Stimulated activated CD8-positive, alpha-beta memory T cell treated with anti-CD3 and anti-CD28 coated beads, Interleukin-4, amount 100 ng/mL, for 4 hours (primary cell): ENCODE measurements around the gene SEMA5A.

ENCODE experiments used
- DNase-seq, 2 donors: peaks; one replicate each; pipeline ENCODE4 v3.0.0-alpha.2; 2020; ENCODE audit warnings: low read depth in 2 of 2, low spot score in 1 of 2

Gene SEMA5A

DNA sequence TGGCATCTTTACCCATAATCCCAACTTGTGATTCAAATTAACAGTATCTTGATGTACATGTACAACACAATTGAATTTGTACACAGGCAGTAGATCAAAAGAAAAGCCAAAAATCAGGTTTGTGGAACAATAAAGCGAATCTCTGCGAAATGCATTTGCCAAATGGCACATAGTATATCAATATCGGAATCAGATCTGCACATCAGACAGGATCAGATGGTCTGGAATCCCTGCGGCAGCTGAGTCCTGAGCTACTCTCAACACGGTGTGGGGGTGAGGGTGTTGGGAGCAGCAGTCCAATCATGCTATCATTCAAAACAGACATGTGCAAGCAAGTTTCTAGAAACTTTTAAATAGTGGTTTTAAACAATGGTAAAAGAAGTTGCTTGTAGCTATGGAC is 358.3 kb downstream of the SEMA5A start:
- DNase-seq: no peak

DNA sequence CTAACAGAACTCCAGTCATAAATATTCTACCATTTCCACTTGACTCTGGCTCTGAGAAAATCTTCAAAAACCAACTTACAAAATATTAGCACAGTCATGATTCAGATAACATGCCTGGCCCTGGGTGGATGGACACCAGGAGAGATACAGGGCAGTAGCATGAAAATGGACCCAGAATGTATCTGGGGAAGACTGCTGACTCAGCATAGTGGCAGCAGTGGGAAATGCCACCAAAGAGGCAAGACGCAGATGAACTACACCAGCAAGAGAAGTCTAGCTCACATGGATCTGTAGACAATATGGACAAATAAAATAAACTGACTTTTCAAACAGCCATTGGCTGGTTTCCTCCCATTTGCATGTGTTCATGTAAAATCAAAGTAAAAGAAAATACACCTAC is 359.8 kb downstream of the SEMA5A start:
- DNase-seq: no peak

DNA sequence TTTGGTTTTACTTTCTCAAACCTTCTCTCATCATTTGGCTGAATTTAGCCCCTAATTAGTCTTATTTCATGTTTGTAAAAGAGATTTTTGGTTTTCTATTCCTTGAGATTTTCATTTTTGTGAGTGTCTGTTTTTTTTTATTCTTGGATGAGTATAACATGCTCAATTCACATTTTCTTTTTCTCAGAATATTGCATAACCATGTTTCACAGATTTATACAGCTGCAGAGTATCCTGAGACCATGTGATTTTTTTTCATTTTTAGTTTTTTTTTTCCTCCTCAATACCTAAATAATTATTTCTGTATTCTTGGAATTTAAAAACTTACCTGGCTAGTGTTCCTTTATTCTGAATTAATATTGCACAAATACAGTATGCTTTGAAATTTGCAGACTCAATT is 361.9 kb downstream of the SEMA5A start:
- DNase-seq: no peak

DNA sequence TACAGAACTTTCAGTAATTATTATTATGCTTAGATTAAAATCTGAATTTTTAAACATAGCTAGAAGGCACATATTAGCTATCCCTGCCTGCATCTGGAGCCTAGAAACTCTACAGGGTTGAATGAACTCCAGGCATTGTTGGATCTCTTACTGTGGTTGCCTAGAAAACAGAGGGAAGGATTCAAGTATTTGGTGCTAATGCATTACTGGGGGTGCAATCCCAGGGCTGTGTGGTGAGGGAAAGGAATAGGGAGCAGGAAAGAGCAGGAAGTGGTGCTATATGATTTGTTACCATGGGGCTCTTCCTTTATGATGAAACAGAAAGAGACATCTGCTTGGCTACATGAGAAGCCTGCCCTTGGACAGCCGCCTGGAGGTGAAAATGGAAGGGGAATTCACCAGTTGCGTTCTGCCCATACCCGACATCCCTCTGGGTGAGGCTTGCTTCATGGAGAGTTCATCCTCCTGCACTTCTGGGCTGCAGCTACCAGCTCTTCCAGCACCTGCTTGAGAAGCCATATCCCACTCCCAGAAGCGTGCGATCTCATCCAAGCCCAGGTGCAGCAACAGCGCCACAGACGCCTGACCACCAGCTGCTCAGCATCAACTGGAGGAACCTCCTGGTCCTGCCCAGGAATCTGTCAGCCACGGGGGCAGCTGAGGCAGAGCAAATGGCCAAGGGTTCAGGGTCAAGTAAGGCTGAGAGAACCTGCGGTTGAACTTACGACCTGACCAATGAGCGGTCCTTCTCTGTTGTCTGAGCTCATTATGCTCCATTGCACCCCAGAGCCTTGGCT is 362.8 kb downstream of the SEMA5A start:
- DNase-seq: no peak

DNA sequence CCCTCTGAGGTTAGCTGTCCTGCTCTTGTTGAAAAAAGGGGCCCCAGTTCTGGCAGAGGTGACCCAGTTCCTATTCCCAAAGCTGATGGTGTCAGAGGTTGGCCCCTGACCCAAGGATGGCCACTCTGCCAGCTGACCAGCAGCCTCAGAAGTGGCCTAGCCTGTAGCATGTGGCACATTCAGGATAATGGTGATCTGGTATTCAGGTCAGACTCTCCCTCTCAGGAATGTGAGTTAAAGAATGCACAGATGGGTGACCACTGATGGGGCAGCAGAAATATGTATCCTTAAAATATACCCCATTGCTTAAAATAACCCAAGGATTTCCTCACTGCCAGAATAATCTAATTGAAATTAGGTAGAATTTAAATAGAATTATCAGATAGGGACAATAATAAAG is 369.2 kb downstream of the SEMA5A start:
- DNase-seq: no peak

DNA sequence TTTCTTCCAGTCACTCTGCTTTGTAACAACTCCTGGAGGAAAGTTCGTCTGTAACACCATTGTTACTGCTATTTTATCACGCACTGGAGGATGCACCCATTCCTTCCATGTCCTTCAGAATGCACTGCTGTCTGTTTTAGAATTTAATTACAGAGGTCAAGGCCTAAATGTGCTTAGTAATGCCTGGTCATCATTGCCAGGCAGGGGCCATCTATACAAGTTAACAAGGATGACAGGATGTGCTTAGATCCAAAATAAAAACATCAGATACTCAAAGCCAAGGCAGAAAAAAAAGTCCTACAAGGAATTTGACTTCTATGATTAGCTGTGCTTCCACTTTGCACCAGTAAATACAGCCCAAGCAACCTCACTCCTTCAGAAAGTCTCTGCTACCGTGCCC is 371.4 kb downstream of the SEMA5A start:
- no peak for DNase-seq

DNA sequence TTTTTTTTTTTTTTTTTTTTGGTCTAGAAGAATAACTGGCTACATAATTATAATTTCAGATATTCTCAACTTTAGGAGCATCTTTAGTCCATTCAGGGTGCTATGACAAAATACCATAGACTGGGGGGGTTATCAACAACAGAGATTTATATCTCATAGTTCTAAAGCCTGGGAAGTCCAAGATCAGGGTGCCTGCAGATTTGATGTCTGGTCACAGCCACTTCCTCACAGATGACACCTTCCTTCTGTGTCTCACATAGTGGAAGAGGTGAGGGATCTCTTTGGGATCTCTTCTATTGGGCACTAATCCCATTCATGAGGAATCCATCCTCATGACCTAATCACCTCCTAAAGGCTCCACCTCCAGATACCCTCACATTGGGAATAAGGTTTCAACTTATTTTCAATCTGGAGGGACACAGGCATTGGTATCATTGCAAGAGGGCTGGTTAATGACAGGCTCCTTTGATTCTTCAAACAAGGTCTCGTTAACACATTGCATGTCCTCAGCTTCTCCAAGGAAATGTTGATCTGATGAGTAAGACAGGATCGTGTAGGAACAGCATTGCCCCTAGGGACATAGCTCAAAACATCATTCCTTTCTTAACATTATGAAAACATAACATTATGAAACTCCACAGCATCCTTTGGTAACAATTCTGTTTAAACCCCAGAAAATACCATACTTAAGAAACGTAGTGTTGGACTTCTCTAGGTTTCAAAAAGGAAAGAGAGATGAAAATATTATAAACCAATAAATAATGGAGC is 372.4 kb downstream of the SEMA5A start:
- DNase-seq: no peak

DNA sequence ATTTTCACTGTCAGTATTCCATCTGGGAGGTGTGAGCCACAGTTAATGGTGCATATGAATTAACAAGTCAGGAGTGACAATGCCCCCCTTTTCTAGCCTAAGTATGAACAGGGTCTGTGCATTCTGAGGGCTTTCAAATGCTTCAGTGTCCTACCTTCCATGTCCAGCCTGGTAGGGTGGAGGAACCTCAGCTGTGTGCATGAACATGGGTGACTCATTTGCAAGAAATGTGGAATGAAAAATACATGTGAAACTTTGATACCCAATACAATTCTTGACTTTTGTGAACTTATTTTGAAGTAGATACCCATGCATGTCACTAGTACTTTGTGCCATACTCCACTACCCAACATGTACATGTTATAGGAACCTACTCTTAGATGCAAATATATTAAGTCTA is 375.8 kb downstream of the SEMA5A start:
- DNase-seq: no peak

DNA sequence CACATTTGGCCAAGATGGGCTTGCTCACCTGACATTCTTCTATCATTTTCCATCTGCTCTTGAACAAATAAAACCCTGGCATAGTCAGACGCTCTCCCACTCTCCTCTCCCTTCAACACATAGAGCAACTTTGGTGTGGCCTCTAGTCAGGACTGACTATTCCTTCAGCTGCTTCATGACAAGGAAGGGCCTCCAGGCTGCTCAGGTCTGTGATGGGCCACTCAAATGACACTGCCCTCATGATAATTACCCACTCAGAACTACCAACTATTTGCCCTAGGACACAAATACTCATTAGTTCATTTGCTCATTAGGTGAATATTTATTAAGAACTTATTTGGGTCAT is 376.3 kb downstream of the SEMA5A start:
- no peak for DNase-seq

DNA sequence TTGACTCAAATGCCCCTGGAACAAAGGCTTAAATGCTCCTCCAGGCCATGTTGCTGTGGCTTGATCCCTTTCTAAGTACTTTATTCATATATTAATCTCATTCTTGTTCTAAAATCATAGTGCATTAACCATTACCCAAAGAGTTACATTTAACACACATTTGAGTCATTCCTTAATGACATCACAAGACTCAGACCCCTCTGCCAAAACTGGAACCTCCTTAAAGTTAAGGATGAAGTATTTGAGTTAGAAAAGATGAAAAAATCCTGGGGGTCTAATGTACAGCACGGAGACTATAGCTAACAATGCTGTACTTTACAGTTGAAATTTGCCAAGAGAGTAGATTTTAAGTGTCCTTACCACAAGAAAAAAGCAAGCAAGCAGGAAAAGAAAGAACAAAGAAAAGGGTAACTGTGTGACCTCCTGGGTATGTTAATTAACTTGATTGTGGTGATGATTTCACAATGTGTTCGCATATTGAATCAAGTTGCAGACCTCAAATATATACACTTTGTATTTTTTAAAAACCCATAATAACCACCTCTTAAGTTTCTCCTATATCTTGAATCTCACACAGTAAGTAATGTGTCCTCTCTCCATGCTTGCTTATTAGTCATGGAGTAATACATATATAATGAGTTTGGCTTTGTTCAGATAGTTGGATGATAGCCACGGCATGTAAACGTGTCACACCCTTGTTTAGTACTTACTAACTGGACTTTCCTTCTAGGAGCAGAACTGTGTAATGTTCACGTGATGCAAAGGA is 376.9 kb downstream of the SEMA5A start:
- no peak for DNase-seq

DNA sequence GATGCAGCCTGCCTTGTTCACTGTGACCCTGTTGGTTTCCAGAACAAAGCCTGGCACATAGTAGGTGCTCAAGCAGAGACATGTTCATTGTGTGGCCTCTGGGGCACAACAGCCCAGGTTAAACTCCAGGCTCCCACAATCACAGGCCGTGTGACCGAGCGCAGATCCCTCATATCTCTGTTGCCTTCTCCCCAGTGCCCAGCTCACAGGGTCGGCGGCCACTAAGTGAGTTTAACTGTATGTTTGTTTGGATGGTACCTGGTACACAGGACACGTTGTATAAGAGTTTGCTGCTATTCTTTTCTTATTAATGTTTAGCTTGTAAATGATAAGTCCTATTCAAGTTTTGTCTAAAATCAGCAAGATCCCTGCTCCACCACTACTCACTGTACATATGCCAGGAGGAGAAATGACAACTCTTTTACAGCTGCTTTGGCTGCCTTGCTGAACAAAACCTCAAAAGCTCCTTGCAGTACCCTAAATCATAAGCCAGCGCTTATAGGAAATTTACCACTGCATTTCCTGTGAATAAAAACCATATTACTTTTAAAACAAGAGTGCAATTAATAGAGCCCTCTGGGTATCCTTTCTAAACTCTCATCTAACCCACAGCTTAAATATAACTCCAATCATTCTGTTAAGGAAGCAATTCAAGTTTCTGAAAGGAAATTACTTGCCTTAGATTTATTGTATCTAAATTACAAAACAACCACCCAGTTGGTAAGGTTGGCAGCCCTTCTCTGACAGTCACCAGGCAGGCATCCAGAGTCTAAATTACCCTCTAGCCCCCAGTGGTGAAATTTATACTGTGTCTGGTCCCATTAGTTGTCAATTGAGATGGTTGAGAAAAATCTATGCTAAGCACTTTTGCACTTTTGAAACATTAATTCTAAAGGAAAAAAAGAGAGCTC is 379.4 kb downstream of the SEMA5A start:
- DNase-seq: no peak

DNA sequence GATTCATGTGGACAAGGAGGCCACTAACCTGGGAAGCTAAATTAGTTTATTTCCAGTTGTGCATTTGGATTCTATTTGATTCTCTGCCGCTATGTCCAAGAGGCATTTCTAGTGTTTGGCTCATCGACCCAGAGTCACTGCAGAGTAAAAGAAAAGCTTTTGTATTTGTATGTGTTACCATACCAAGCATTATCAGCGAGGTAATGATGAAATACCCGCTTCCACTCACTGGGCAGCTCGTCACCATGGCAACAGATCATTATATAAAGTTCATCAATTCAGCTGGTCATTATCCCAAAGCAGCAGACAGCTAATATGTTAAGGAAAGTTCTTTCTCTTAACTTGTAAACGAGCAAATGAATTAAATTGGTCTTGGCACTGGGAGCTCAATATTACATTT is 380.3 kb downstream of the SEMA5A start:
- no peak for DNase-seq

DNA sequence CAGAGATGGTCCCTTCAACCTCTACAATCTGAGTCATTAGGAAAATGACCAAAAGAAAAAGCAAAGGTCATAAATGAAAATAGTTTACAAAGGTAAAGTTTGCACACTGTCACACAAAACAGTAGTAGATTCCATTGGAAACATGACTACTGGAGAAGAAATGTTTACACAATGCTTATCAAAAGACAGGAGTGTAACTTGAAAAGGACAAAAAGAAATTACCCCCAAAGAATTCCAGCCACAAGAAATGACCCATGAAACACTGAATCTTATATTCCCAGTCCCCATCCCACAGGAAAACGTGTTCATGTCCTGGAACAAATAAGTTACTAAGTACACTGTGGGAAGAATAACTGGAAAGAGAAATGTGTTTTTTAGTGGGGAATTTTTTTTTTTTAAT is 385.1 kb downstream of the SEMA5A start:
- no peak for DNase-seq

DNA sequence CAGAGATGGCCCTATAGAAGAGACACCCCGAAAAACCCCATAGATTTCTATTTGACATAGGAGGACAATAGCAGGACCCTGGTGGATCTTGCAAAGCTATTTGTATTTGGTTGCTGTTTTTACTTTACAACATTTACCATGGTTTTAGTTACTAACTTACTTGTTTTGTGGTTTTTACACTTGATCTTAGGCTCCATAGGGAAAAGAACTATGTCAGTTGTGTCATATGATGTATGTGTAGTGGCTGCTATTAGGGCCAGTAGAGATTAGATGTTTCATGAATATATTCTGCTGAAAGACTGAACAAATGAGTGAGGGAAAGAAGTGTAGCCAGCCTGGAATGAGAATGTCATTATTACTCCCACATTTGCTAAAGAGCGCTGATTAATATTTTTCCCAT is 388.1 kb downstream of the SEMA5A start:
- no peak for DNase-seq

DNA sequence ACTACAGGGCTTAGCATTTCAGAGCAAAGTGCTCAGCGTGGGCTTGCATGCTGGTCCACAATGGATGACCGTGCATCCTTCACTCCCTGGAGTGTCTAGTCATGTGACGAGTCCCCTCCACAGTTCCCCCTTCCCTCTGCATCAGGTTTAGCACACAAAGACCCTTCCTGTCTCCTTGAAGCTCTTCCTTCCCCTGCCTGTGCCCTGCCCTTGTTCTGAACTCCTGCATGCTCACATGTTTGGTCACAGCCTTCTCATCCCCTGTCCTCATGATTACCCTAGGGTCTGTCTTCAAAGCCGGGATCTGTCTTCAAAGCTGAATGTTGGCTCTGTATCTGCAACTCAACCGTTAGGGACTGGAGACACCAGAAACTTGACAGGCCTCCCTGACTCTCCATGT is 388.9 kb downstream of the SEMA5A start:
- no peak for DNase-seq

DNA sequence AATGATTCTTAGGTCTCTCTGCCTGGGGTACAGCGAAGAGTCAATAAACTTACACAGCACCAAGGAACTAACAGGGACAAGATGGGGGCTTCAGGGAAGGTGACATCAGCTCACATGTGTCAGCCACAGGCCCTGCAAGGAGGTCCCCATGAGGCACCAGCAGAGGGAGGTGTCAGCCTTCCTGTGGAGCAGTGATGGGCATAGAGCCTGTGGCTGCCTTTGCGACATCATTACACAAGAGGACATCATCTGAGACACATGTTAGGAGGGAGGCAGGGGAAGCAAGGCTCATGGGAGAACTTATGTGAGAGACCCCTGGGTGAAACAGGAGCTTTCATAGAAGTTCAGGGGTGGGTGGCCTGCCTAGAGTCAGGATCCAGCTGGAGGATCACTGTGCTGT is 389.6 kb downstream of the SEMA5A start:
- no peak for DNase-seq

DNA sequence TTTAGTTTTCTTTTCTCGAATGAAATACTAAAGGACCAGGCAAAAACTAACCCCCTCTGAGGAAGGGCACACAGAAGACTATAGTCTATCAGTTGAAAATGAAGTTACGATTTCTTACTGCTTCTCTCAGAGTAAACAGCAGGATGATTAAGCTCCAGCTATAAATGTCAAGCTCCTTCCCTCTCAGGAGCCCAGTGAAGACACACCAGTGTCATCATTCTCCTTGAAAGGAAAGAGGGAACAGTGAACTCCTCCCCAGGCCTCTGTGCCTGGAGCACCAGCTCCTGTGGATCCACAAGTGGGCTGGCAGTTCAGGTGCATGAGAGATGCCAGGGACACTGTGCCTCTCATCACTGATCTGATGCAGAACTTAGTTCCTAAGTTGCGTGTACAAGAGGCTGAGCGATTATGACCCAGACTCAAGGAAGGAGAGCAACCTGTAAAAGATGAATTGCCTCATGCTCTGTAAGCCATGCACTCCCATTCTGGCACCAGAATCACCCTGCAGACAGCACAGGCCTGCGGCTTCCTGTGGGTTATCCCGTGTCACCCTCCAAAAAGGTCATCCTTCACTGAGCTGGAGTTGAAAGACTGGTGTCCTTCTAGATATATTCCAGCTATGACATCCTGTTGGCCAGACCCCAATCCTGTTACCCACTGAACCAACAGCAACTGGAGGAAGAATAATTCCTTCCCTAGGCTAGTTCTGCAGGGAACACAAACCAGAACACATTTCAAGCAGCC is 394.0 kb downstream of the SEMA5A start:
- no peak for DNase-seq

DNA sequence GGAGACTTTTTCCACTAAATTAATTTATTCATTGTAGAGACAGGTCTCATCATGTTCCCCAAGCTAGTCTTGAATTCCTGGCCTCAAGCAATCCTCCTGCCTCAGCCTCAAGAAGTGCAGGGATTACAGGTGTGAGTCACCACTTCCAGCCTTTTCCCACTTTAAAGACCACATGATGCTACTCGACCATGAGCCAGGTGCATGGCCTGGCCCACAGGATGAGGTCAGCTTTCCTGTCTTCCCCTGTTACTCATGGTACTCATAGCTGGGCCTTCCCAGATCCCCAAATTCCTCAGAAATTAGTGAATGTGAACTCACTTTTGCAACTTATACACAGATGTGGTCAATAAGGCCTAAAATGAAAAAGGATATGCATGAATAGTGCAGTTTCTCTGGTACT is 395.9 kb downstream of the SEMA5A start:
- no peak for DNase-seq

DNA sequence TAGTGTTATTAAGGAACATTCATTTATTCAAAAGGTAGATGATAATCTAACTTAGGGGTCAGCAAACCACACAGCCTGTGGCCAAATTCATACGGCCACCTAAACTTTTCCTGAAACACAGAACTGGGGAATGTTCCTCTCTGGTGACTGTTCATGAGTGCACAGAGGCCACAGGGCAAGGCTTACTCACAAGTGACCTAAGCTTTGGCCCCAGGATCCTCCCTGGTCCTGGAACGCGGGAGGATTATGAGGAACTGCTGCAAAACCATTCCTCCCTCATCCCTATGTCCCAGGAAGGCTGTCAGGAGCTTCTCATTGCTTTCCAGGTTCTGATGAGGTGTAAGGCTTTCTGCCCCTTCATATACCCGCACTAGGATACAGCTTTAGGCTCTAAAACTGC is 397.6 kb downstream of the SEMA5A start:
- no peak for DNase-seq

DNA sequence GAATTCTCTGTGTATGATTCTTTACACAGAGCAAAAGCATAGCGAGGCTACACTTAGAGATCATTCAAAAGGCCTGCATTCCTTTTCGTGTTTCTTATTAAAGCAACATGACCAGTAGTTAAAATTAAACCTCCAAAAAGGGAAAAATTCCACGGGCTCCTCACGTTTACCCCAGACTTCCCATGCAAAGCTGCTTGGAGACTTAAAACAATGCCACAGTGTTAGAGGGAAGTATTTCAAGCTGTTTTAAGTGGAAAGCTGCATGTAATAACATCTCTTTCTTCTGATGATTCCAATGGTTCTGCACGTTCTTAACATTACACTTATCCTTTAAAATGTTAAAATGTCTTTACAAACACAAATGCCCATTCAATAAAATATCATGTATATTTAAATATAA is 405.2 kb downstream of the SEMA5A start:
- DNase-seq: no peak
